IMR-90 (cell line): ENCODE measurements around the gene ADCY4. TPM values are rescaled to one million over a fixed set of nuclear protein-coding genes. Genes with fewer than 3 reads are reported as not detected.

Experiments used
- ATAC-seq: fragments of 200-7000 bp; cut with Tn5 transposase; 2 replicates; pipeline ENCODE4 v1.9.1; 2020; ENCODE audit warnings: low read depth, mild to moderate bottlenecking, moderate library complexity
- BruUV-seq: library from RNA; stranded (reverse); fragments of 400-500 nt; replicated peaks from 2 replicates; lab custom pipeline; 2021; lab: Mats Ljungman, UMichigan
- CTCF ChIA-PET: fragments of 300-600 bp; formaldehyde crosslinking; extraction: SDS; loops from one replicate; lab custom pipeline; 2021; ENCODE audit warnings: antibody characterized with exemption; lab: Yijun Ruan, JAX
- POLR2A ChIA-PET: fragments of 300-600 bp; sonication (Branson Sonifier 250); formaldehyde crosslinking; loops from one replicate; lab custom pipeline; 2022; ENCODE audit warnings: antibody characterized with exemption; ENCODE audit not compliant: unreplicated experiment; lab: Charles Lee
- DNase-seq: peaks from one replicate; pipeline ENCODE4 v3.0.0; 2013
- H2AFZ ChIP-seq: replicated peaks from 2 replicates; pipeline ENCODE3; 2013; ENCODE audit warnings: low read length, mild to moderate bottlenecking; ENCODE audit not compliant: poor library complexity
- H2AK5ac ChIP-seq: 2 replicates; pipeline ENCODE4 v1.6.1; 2013; ENCODE audit warnings: low read depth, low read length, inconsistent platforms
- H2AK9ac ChIP-seq: replicated peaks from 2 replicates; pipeline ENCODE3; 2013; ENCODE audit warnings: mild to moderate bottlenecking, low read depth, low read length, moderate library complexity; ENCODE audit not compliant: poor library complexity
- H2BK120ac ChIP-seq: 2 replicates; pipeline ENCODE4 v1.6.1; 2013; ENCODE audit warnings: low read depth, low read length, inconsistent platforms
- H2BK15ac ChIP-seq: 3 replicates; pipeline ENCODE4 v1.6.1; 2013; ENCODE audit warnings: low read depth, low read length, inconsistent platforms
- H2BK20ac ChIP-seq: 2 replicates; pipeline ENCODE4 v1.6.1; 2013; ENCODE audit warnings: low read depth, mild to moderate bottlenecking, inconsistent platforms, low read length, moderate library complexity
- H2BK5ac ChIP-seq: 2 replicates; pipeline ENCODE4 v1.6.1; 2013; ENCODE audit warnings: mild to moderate bottlenecking, low read depth, low read length, inconsistent platforms; ENCODE audit not compliant: poor library complexity, severe bottlenecking
- H3K14ac ChIP-seq: replicated peaks from 2 replicates; pipeline ENCODE4 v1.6.1; 2013; ENCODE audit warnings: low read depth, low read length, inconsistent platforms
- H3K18ac ChIP-seq: 2 replicates; pipeline ENCODE4 v1.6.1; 2013; ENCODE audit warnings: low read depth, low read length, control low read depth
- H3K23ac ChIP-seq: 2 replicates; pipeline ENCODE4 v1.6.1; 2013; ENCODE audit warnings: low read depth, low read length, inconsistent platforms
- H3K27ac ChIP-seq: 2 replicates; pipeline ENCODE4 v1.5.1; 2013; ENCODE audit warnings: mild to moderate bottlenecking, control low read depth, low read length; ENCODE audit not compliant: insufficient read depth
- H3K27me3 ChIP-seq: 2 replicates; pipeline ENCODE4 v1.6.1; 2013; ENCODE audit warnings: low read length; ENCODE audit not compliant: control insufficient read depth, insufficient read depth
- H3K36me3 ChIP-seq: 2 replicates; pipeline ENCODE4 v1.6.1; 2013; ENCODE audit warnings: low read length, mixed read lengths; ENCODE audit not compliant: control insufficient read depth, insufficient read depth
- H3K4ac ChIP-seq: 2 replicates; pipeline ENCODE4 v1.6.1; 2013; ENCODE audit warnings: low read depth, low read length, inconsistent platforms
- H3K4me1 ChIP-seq: 2 replicates; pipeline ENCODE4 v1.6.1; 2013; ENCODE audit warnings: low read length, mixed read lengths; ENCODE audit not compliant: control insufficient read depth, insufficient read depth
- H3K4me2 ChIP-seq: 2 replicates; pipeline ENCODE4 v1.6.1; 2013; ENCODE audit warnings: low read depth, mild to moderate bottlenecking, control low read depth, low read length, moderate library complexity
- H3K4me3 ChIP-seq: 2 replicates; pipeline ENCODE4 v1.5.1; 2013; ENCODE audit warnings: low read depth, mild to moderate bottlenecking, control low read depth, low read length, moderate library complexity; ENCODE audit not compliant: insufficient read depth
- H3K56ac ChIP-seq: 2 replicates; pipeline ENCODE4 v1.6.1; 2013; ENCODE audit warnings: low read length, inconsistent platforms; ENCODE audit not compliant: insufficient read depth; ENCODE audit errors: extremely low read depth
- H3K79me1 ChIP-seq, 2 experiments: 2 replicates each; pipeline ENCODE4 v1.6.1; 2013; ENCODE audit warnings: low read length in 2 of 2, inconsistent platforms in 1 of 2, low read depth in 1 of 2
- H3K9ac ChIP-seq: 2 replicates; pipeline ENCODE4 v1.6.1; 2013; ENCODE audit warnings: low read depth, low read length, control low read depth
- H3K9me1 ChIP-seq: 2 replicates; pipeline ENCODE4 v1.6.1; 2013; ENCODE audit warnings: low read length, inconsistent platforms; ENCODE audit not compliant: insufficient read depth
- H3K9me3 ChIP-seq: 2 replicates; pipeline ENCODE4 v1.6.1; 2013; ENCODE audit warnings: low read length; ENCODE audit not compliant: control insufficient read depth, insufficient read depth
- H4K20me1 ChIP-seq: 2 replicates; pipeline ENCODE4 v1.6.1; 2013; ENCODE audit warnings: low read length, inconsistent platforms; ENCODE audit not compliant: insufficient read depth
- H4K5ac ChIP-seq: 2 replicates; pipeline ENCODE4 v1.6.1; 2013; ENCODE audit warnings: mild to moderate bottlenecking, low read depth, low read length, control low read depth
- H4K8ac ChIP-seq, 2 experiments: 2 replicates each; pipeline ENCODE4 v1.6.1; 2013; ENCODE audit warnings: low read depth in 2 of 2, low read length in 2 of 2, control low read depth in 1 of 2, inconsistent platforms in 1 of 2
- H4K91ac ChIP-seq: 2 replicates; pipeline ENCODE4 v1.6.1; 2013; ENCODE audit warnings: low read depth, low read length, inconsistent platforms; ENCODE audit not compliant: insufficient read depth
- BHLHE40 ChIP-seq: fragments of 150-350 bp; IDR thresholded peaks from 2 replicates; pipeline ENCODE4 v1.6.1; 2016; ENCODE audit warnings: mild to moderate bottlenecking, low read depth, low read length
- CEBPB ChIP-seq: IDR thresholded peaks from 2 replicates; pipeline ENCODE4 v1.6.1; 2012; ENCODE audit warnings: low read depth, low read length, improper control_type of control experiment
- CTCF ChIP-seq: conservative IDR thresholded peaks from 2 replicates; pipeline ENCODE4 v1.5.1; 2012; ENCODE audit warnings: mild to moderate bottlenecking, low read depth, low read length, improper control_type of control experiment
- ELK1 ChIP-seq: fragments of 150-350 bp; IDR thresholded peaks from 2 replicates; pipeline ENCODE4 v1.6.1; 2016; ENCODE audit warnings: low read depth, mild to moderate bottlenecking, low read length, moderate library complexity, borderline replicate concordance
- FOS ChIP-seq: fragments of 150-350 bp; IDR thresholded peaks from 2 replicates; pipeline ENCODE4 v1.6.1; 2016; ENCODE audit warnings: low read depth, low read length
- MAZ ChIP-seq: IDR thresholded peaks from 2 replicates; pipeline ENCODE4 v1.6.1; 2012; ENCODE audit warnings: low read depth, mild to moderate bottlenecking, low read length, improper control_type of control experiment, moderate library complexity, borderline replicate concordance
- NFE2L2 ChIP-seq: fragments of 150-350 bp; IDR thresholded peaks from 2 replicates; pipeline ENCODE4 v1.6.1; 2016; ENCODE audit warnings: low read depth, mild to moderate bottlenecking, low read length
- POLR2A ChIP-seq: IDR thresholded peaks from 2 replicates; pipeline ENCODE4 v1.6.1; 2012; ENCODE audit warnings: mild to moderate bottlenecking, low read depth, low read length
- RAD21 ChIP-seq: IDR thresholded peaks from 2 replicates; pipeline ENCODE4 v1.6.1; 2012; ENCODE audit warnings: low read length, improper control_type of control experiment
- RCOR1 ChIP-seq: IDR thresholded peaks from 2 replicates; pipeline ENCODE4 v1.6.1; 2012; ENCODE audit warnings: mild to moderate bottlenecking, low read length, improper control_type of control experiment; ENCODE audit not compliant: insufficient replicate concordance
- RFX5 ChIP-seq: IDR thresholded peaks from 2 replicates; pipeline ENCODE4 v1.8.0; 2012; ENCODE audit warnings: low read depth, mild to moderate bottlenecking, low read length, moderate library complexity
- SMC3 ChIP-seq: fragments of 150-350 bp; IDR thresholded peaks from 2 replicates; pipeline ENCODE4 v1.6.1; 2016; ENCODE audit warnings: low read depth, mild to moderate bottlenecking, antibody characterized with exemption, low read length, moderate library complexity
- WGBS, 2 experiments: methylation state at CpG; one replicate each; pipeline versions ENCODE4 v1.1.5 to v1.1.7; 2013; ENCODE audit warnings: missing lambda C conversion rate in 2 of 2; ENCODE audit not compliant: insufficient read length in 1 of 2; ENCODE audit errors: extremely low coverage in 2 of 2; 5-methylcytosine and 5-hydroxymethylcytosine counted together
- dilution Hi-C: fragments of 300-500 bp; cut with HindIII; formaldehyde crosslinking; loops from one replicate; pipeline ENCODE4 v1.14.3; 2018; ENCODE audit warnings: low sequenced_read_pairs; ENCODE audit not compliant: unreplicated experiment
- in situ Hi-C: fragments of 300-500 bp; cut with MboI; formaldehyde crosslinking; loops from 3 replicates; pipeline ENCODE4 v1.14.3; 2019; ENCODE audit warnings: low sequenced_read_pairs, inconsistent platforms, mixed read lengths
- intact Hi-C: fragments of 100-400 bp; cut with micrococcal nuclease; formaldehyde crosslinking; loops from 2 replicates; pipeline ENCODE4 v1.10.0; 2022
- polyA plus RNA-seq, 3 experiments: library from polyadenylated mRNA; depleted of rRNA; stranded (reverse); fragments of >200 nt; gene quantifications; 2 replicates each; pipeline ENCODE4 v1.2.3, GENCODE V29; 2012; ENCODE audit warnings: low replicate concordance in 1 of 3
- total RNA-seq: library from RNA; depleted of rRNA; stranded (reverse); fragments of >200 nt; gene quantifications from 2 replicates; pipeline ENCODE4 v1.2.3, GENCODE V29; 2012

ADCY4 gene
- total and polyA plus RNA-seq, 2 of the 4 experiments (the other 2 are of a cell fraction) = not detected

GRCh38 chr14:24296341-24297157 is 38.3 kb downstream of the ADCY4 start:
- Histone ChIP-seq H3K79me1 (peaks cover 17 to 44% of the 10 kb centered on the region in 2 experiments), H4K8ac (peak overlapping the region in 1 of 2 experiments; percentile 20; a peak in 3 of 4 replicates), H3K36me3 (peaks cover 13% of the 10 kb centered on the region), H2AK5ac (peak overlapping the region; percentile 67; the same call in 1 of the 2 replicates), H2BK15ac (peak overlapping the region; percentile 16; the same call in 1 of the 3 replicates), H3K9me1 (no peaks in the 10 kb centered on the region), H3K27me3 (no peaks in the 10 kb centered on the region), H2AFZ (peak overlapping the region; percentile 73), H2AK9ac (peak overlapping the region; percentile 59), H2BK20ac (peak overlapping the region; percentile 8; the same call in 1 of the 2 replicates), H2BK5ac (peak overlapping the region; percentile 11), H3K9ac (no peak overlapping the region), H3K27ac (0 out of 2 replicates have a peak overlapping the region, but pooled peaks have one; percentile 13), H3K18ac (no peak overlapping the region), H3K9me3 (no peaks in the 10 kb centered on the region), H3K14ac (0 out of 2 replicates have a peak overlapping the region, but pooled peaks have one; percentile 16), H4K5ac (peak overlapping the region; percentile 19; the same call in 1 of the 2 replicates), H3K4me1 (peaks cover 9% of the 10 kb centered on the region), H3K4me3 (no peak overlapping the region), H4K20me1 (no peaks in the 10 kb centered on the region), H3K4ac (peak overlapping the region; percentile 64), H3K56ac (no peak overlapping the region), H3K4me2 (no peak overlapping the region), H3K23ac (no peak overlapping the region), H4K91ac (0 out of 2 replicates have a peak overlapping the region, but pooled peaks have one; percentile 34), H2BK120ac (peak overlapping the region; percentile 8; the same call in 1 of the 2 replicates)
- CTCF ChIA-PET = interaction anchor here (0.8 to 3.0 kb wide), 7 partner anchors 10 to 181 kb away, joined by 3 to 23 read pairs (median 4); partner anchors contain the start of genes CIDEB, LTB4R2 and TINF2
- DNase-seq = peak; percentile 97
- dilution Hi-C loops = no loop called here
- intact Hi-C loops = loop anchor here (1.0 to 10.0 kb wide), 7 partner anchors 25 to 312 kb away; partner anchors contain the start of genes DHRS4L2, MDP1, PSME2 and RABGGTA
- BruUV-seq = no TSS peak
- ATAC-seq = peak; percentile 74
- WGBS, 2 experiments = 71% methylated on average over 4 of the region's 12 CpGs; no CpG with 5 or more reads in 1 of the 2 experiments
- POLR2A ChIA-PET = interaction anchor here (1.9 kb wide), 1 partner anchor 54 kb away, joined by 6 read pairs; the partner anchor contains the start of gene TINF2
- in situ Hi-C loops = loop anchor here (5.0 kb wide), 1 partner anchor 54 kb away; the partner anchor contains the start of gene TINF2
- TF ChIP-seq CTCF (peak; percentile 90), NFE2L2 (no peak), ELK1 (no peak), MAZ (peak; percentile 58; the same call in 1 of the 2 replicates), CEBPB (no peak; the same call in 1 of the 2 replicates), RAD21 (peak; percentile 93), RFX5 (no peak), POLR2A (peak; percentile 56; the same call in 1 of the 2 replicates), FOS (peak; percentile 65; the same call in 1 of the 2 replicates), RCOR1 (no peak), BHLHE40 (peak; percentile 67; the same call in 1 of the 2 replicates), SMC3 (peak; percentile 94)
